Activated T-cell treated with anti-CD3 and anti-CD28 coated beads, Interleukin-2, amount 50 U/mL, for 24 hours (primary cell): ENCODE measurements around the gene KCNF1.
"Not testable (repeated sequence)": the region's sequence is repeated elsewhere in the genome, so short reads cannot be mapped to it uniquely, and the experiment has no call there.

Source experiments
- DNase-seq: peaks from one replicate; pipeline ENCODE4 v3.0.0-alpha.2; 2020
- H3K27ac Mint-ChIP-seq: 2 replicates; pipeline ENCODE4 v1.8.0; 2020; ENCODE audit warnings: mild to moderate bottlenecking, mixed read lengths
- H3K27me3 Mint-ChIP-seq: 2 replicates; pipeline ENCODE4 v1.8.0; 2020; ENCODE audit warnings: mixed read lengths
- H3K36me3 Mint-ChIP-seq: 2 replicates; pipeline ENCODE4 v1.8.0; 2020; ENCODE audit warnings: low read depth, mixed read lengths
- H3K4me1 Mint-ChIP-seq: 2 replicates; pipeline ENCODE4 v1.8.0; 2020; ENCODE audit warnings: low read depth, mixed read lengths
- H3K4me3 Mint-ChIP-seq: 2 replicates; pipeline ENCODE4 v1.8.0; 2020; ENCODE audit warnings: mild to moderate bottlenecking, moderate library complexity, mixed read lengths
- H3K9me3 Mint-ChIP-seq: 2 replicates; pipeline ENCODE4 v1.8.0; 2020; ENCODE audit warnings: mixed read lengths

Gene KCNF1

GRCh38 chr2:10947005-10947440 lies 35.3 kb downstream of the KCNF1 start:
- Mint-ChIP-seq H3K4me1 (no peaks in the 10 kb centered on the region), H3K27me3 (peaks cover 59% of the 10 kb centered on the region), H3K36me3 (no peaks in the 10 kb centered on the region), H3K9me3 (no peaks in the 10 kb centered on the region), H3K27ac (no peak overlapping the region), H3K4me3 (no peak overlapping the region)
- DNase-seq = no peak

- H3K4me1 Mint-ChIP-seq = peaks cover 2% of the 10 kb centered on the region
- peaks cover 58% of the 10 kb centered on the region for H3K27me3 Mint-ChIP-seq
- no peak overlapping the region for H3K27ac Mint-ChIP-seq
- no peak overlapping the region for H3K4me3 Mint-ChIP-seq
- H3K36me3 Mint-ChIP-seq = no peaks in the 10 kb centered on the region
- no peaks in the 10 kb centered on the region for H3K9me3 Mint-ChIP-seq
- DNase-seq = no peak
Observed at GRCh38 chr2:10947446-10948187, 35.9 kb downstream of the KCNF1 start.

GRCh38 chr2:10948188-10948564 lies 36.4 kb downstream of the KCNF1 start:
- Mint-ChIP-seq H3K4me3 (no peak overlapping the region), H3K27me3 (peaks cover 53% of the 10 kb centered on the region), H3K36me3 (no peaks in the 10 kb centered on the region), H3K27ac (no peak overlapping the region), H3K4me1 (peaks cover 6% of the 10 kb centered on the region), H3K9me3 (peaks cover 4% of the 10 kb centered on the region)
- no peak for DNase-seq

GRCh38 chr2:10948606-10949230 lies 37.0 kb downstream of the KCNF1 start:
- H3K27ac Mint-ChIP-seq = no peak overlapping the region
- peaks cover 47% of the 10 kb centered on the region for H3K27me3 Mint-ChIP-seq
- H3K4me1 Mint-ChIP-seq = peaks cover 8% of the 10 kb centered on the region

GRCh38 chr2:10949835-10950234 lies 38.1 kb downstream of the KCNF1 start:
- H3K4me3 Mint-ChIP-seq = no peak overlapping the region
- no peak overlapping the region for H3K27ac Mint-ChIP-seq
- peaks cover 8% of the 10 kb centered on the region for H3K4me1 Mint-ChIP-seq
- peaks cover 39% of the 10 kb centered on the region for H3K27me3 Mint-ChIP-seq
- no peaks in the 10 kb centered on the region for H3K36me3 Mint-ChIP-seq
- no peak for DNase-seq
- H3K9me3 Mint-ChIP-seq = peaks cover 8% of the 10 kb centered on the region

More at GRCh38 chr2:10948606-10949230, 37.0 kb downstream of the KCNF1 start:
- no peak for DNase-seq
- peaks cover 8% of the 10 kb centered on the region for H3K9me3 Mint-ChIP-seq
- no peaks in the 10 kb centered on the region for H3K36me3 Mint-ChIP-seq
- no peak overlapping the region for H3K4me3 Mint-ChIP-seq

- H3K9me3 Mint-ChIP-seq = peaks cover 8% of the 10 kb centered on the region
Observed at GRCh38 chr2:10951558-10952414, 40.1 kb downstream of the KCNF1 start.

GRCh38 chr2:10954416-10954815 lies 42.7 kb downstream of the KCNF1 start:
- H3K27me3 Mint-ChIP-seq = peaks cover 18% of the 10 kb centered on the region

More at GRCh38 chr2:10951558-10952414, 40.1 kb downstream of the KCNF1 start:
- DNase-seq = no peak
- H3K27me3 Mint-ChIP-seq = peaks cover 24% of the 10 kb centered on the region
- peaks cover 8% of the 10 kb centered on the region for H3K4me1 Mint-ChIP-seq
- no peaks in the 10 kb centered on the region for H3K36me3 Mint-ChIP-seq
- no peak overlapping the region for H3K27ac Mint-ChIP-seq
- no peak overlapping the region for H3K4me3 Mint-ChIP-seq

GRCh38 chr2:10954856-10955818 lies 43.4 kb downstream of the KCNF1 start:
- DNase-seq = no peak
- no peak overlapping the region for H3K27ac Mint-ChIP-seq
- H3K36me3 Mint-ChIP-seq = no peaks in the 10 kb centered on the region
- H3K4me1 Mint-ChIP-seq = peaks cover 8% of the 10 kb centered on the region
- H3K27me3 Mint-ChIP-seq = peaks cover 12% of the 10 kb centered on the region
- no peak overlapping the region for H3K4me3 Mint-ChIP-seq
- peaks cover 8% of the 10 kb centered on the region for H3K9me3 Mint-ChIP-seq

More at GRCh38 chr2:10954416-10954815, 42.7 kb downstream of the KCNF1 start:
- peaks cover 8% of the 10 kb centered on the region for H3K9me3 Mint-ChIP-seq
- H3K36me3 Mint-ChIP-seq = no peaks in the 10 kb centered on the region
- no peak overlapping the region for H3K27ac Mint-ChIP-seq
- H3K4me1 Mint-ChIP-seq = peaks cover 8% of the 10 kb centered on the region
- no peak for DNase-seq
- H3K4me3 Mint-ChIP-seq = no peak overlapping the region

- no peak overlapping the region for H3K27ac Mint-ChIP-seq
- peaks cover 8% of the 10 kb centered on the region for H3K9me3 Mint-ChIP-seq
- H3K4me3 Mint-ChIP-seq = no peak overlapping the region
- H3K36me3 Mint-ChIP-seq = no peaks in the 10 kb centered on the region
- H3K27me3 Mint-ChIP-seq = peaks cover 11% of the 10 kb centered on the region
- H3K4me1 Mint-ChIP-seq = peaks cover 8% of the 10 kb centered on the region
- no peak for DNase-seq
Observed at GRCh38 chr2:10956006-10956790, 44.5 kb downstream of the KCNF1 start.

GRCh38 chr2:10957391-10957790 lies 45.7 kb downstream of the KCNF1 start:
- no peak for DNase-seq
- Mint-ChIP-seq H3K4me3 (no peak overlapping the region), H3K27ac (no peak overlapping the region), H3K27me3 (peaks cover 11% of the 10 kb centered on the region), H3K9me3 (peaks cover 8% of the 10 kb centered on the region), H3K36me3 (no peaks in the 10 kb centered on the region), H3K4me1 (peaks cover 8% of the 10 kb centered on the region)

GRCh38 chr2:10958452-10958851 lies 46.7 kb downstream of the KCNF1 start:
- H3K4me1 Mint-ChIP-seq, DNase-seq, H3K27ac Mint-ChIP-seq, H3K9me3 Mint-ChIP-seq, H3K36me3 Mint-ChIP-seq, H3K4me3 Mint-ChIP-seq: not testable (repeated sequence)
- H3K27me3 Mint-ChIP-seq = peaks cover 20% of the 10 kb centered on the region

- Mint-ChIP-seq H3K4me3 (no peak overlapping the region), H3K36me3 (no peaks in the 10 kb centered on the region), H3K27ac (no peak overlapping the region), H3K27me3 (peaks cover 40% of the 10 kb centered on the region), H3K4me1 (no peaks in the 10 kb centered on the region), H3K9me3 (no peaks in the 10 kb centered on the region)
- DNase-seq = no peak
Observed at GRCh38 chr2:10960606-10961489, 49.1 kb downstream of the KCNF1 start.
